Urinary bladder (tissue), 4 donors: ENCODE results near the gene TRIM67. TPM values are rescaled to one million over a fixed set of nuclear protein-coding genes. Genes with fewer than 3 reads are reported as not detected.
"Not testable (repeated sequence)": the region's sequence is repeated elsewhere in the genome, so short reads cannot be mapped to it uniquely, and the experiment has no call there.

Experiments used
- DNase-seq: peaks from one replicate; pipeline ENCODE4 v3.0.0-alpha.2; 2015; ENCODE audit errors: extremely low spot score
- H3K27ac ChIP-seq: one replicate; pipeline ENCODE4 v1.5.1; 2013; ENCODE audit warnings: low read depth, mild to moderate bottlenecking, moderate library complexity
- H3K36me3 ChIP-seq: one replicate; pipeline ENCODE4 v1.6.1; 2013; ENCODE audit warnings: mild to moderate bottlenecking, moderate library complexity; ENCODE audit not compliant: insufficient read depth
- H3K4me1 ChIP-seq: one replicate; pipeline ENCODE4 v1.6.1; 2013; ENCODE audit warnings: mild to moderate bottlenecking, moderate library complexity; ENCODE audit not compliant: insufficient read depth
- H3K4me3 ChIP-seq: one replicate; pipeline ENCODE4 v1.5.1; 2013; ENCODE audit warnings: low read depth, low read length
- WGBS: extraction: QIAGEN DNeasy Blood & Tissue Kit; methylation state at CpG from one replicate; pipeline ENCODE4 v1.1.7; 2013; 5-methylcytosine and 5-hydroxymethylcytosine counted together
- polyA plus RNA-seq: library from polyadenylated mRNA; stranded (reverse); fragments of 200-250 nt; gene quantifications from one replicate; pipeline ENCODE4 v1.2.3, GENCODE V29; 2013
- total RNA-seq: library from RNA; depleted of rRNA; stranded (reverse); fragments of >200 nt; gene quantifications from one replicate; pipeline ENCODE4 v1.2.3, GENCODE V29; 2014
- donor health status: healthy with polysubstance abuse.
- donor health status: healthy.

TRIM67 gene
- total and polyA plus RNA-seq, 2 donors: 0.08 to 0.42 TPM

GRCh38 chr1:231212301-231212700, 50.4 kb downstream of the TRIM67 start:
- H3K36me3 ChIP-seq, H3K4me1 ChIP-seq, H3K27ac ChIP-seq, DNase-seq, H3K4me3 ChIP-seq: not testable (repeated sequence)
- WGBS: 49% methylated on average over 5 of the region's 5 CpGs

DNA sequence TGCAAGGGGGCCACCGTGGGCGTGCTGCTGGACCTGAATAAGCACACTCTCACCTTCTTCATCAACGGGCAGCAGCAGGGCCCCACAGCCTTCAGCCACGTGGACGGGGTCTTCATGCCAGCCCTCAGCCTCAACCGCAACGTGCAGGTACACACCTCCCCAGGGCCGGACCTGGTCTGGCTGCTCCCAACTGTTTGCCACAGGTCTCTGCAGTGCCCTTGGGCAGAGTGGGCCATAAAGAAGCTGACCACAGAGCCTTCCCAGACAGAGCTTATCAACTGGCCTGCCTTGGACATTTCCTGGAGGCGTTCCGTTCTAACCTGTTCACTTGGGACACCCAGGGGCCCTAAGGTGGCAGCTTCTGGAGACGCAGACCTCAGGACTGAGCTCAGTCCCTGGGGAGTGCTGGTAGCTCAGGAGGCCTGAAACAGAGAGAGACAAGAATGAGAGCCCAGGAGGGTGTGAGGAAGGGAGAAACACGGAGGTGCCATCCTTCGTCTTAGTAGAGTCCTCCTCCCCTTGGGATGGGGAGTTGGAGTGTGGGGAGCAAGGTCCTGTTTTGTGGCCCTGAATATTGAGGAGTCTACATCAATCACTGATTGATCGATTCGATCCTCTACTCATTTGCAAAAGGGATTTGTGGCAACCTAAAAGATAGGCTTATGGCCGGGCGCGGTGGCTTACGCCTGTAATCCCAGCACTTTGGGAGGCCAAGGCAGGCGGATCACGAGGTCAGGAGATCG, 52.1 kb downstream of the TRIM67 start:
- H3K4me1 ChIP-seq: no peaks in the 10 kb centered on the region
- DNase-seq: no peak
- H3K36me3 ChIP-seq: no peaks in the 10 kb centered on the region
- no peak overlapping the region for H3K27ac ChIP-seq
- 90% methylated on average over 22 of the region's 22 CpGs for WGBS
- no peak overlapping the region for H3K4me3 ChIP-seq

DNA sequence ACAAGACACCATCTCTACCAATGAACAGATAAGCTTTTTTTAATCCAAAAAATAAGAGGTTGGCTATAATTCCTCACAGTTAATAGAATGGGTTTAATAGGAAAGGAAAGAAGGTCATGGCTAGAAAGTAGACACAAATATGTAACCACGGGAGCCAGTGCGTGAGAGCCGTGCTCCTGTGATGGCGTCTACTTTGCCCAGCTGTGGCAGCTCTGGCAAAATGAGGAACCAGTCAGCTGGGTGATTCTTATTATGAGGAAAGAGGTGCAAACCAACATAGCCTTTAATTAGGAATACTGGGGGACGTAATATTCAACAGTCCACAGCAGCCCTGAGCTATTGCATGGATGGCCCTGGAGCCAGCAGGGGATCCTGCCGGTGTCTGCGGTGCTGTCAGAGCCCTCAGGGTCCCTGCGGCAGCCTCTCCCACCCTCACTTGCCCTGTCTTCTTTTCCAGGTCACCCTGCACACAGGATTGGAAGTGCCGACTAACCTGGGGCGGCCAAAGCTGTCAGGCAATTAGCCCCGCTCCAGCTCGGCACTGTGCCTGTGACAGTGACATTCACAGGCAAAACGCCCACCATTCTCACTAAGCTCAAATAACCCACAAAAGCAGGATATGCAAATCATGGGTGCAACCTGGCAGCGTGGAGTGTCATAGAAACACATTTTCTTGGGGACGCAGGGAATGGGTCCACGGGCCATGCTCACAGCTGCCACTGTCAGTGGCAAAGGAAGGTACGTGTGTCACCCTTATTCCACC, 53.2 kb downstream of the TRIM67 start:
- Histone ChIP-seq H3K36me3 (no peaks in the 10 kb centered on the region), H3K4me3 (no peak overlapping the region), H3K27ac (no peak overlapping the region), H3K4me1 (no peaks in the 10 kb centered on the region)
- DNase-seq: no peak
- 71% methylated on average over 17 of the region's 17 CpGs for WGBS

- Histone ChIP-seq H3K36me3 (no peaks in the 10 kb centered on the region), H3K4me3 (no peak overlapping the region), H3K4me1 (no peaks in the 10 kb centered on the region), H3K27ac (no peak overlapping the region)
- DNase-seq: no peak
- 76% methylated on average over 10 of the region's 10 CpGs for WGBS
Observed at GRCh38 chr1:231215681-231216385, 54.0 kb downstream of the TRIM67 start.

DNA sequence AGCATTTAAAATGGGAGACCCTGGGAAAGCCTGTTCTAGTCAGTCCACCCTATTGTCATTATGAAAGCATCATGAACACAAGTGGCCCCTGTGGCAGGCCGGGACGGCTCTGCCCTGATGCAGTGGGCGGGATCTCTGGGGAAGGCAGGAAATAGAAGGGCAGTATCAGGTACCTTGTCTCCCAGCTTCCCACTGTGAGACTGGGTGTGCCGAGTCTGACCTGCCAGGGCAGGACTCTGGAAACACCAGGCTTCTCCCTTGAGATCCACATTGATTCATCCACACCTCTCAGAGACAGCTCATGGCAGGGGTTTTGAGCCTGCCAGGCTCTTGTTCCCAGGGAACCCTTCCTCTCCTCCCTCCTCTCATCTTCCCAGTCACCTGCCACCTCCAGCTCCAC, 54.6 kb downstream of the TRIM67 start:
- no peak overlapping the region for H3K4me3 ChIP-seq
- WGBS: 35% methylated on average over 4 of the region's 4 CpGs

DNA sequence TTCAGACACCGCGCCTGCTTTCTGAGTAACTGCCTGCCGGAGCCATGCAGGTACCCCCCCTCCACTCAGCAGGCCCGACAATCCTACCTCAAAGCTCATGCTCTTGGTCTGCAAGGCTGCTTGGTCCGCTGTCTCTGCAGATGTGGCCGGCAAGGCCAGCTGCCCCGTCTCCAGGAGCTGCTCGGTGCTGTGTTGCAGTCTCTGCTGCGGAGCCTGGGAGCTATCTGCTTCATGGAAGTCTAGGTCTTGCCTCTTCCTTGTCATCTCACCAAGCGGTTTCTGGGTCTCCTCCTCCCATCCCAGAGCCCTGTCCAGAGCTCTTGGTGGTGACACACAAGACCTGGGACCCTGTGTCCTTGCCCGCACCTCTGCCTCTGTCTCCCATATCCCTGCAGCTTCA, 55.2 kb downstream of the TRIM67 start:
- no peak overlapping the region for H3K27ac ChIP-seq
- WGBS: 84% methylated on average over 11 of the region's 11 CpGs
- no peak overlapping the region for H3K4me3 ChIP-seq
- H3K36me3 ChIP-seq: no peaks in the 10 kb centered on the region
- no peak for DNase-seq
- no peaks in the 10 kb centered on the region for H3K4me1 ChIP-seq

More for the DNA sequence above, 54.6 kb downstream of the TRIM67 start:
- Histone ChIP-seq H3K27ac (no peak overlapping the region), H3K36me3 (no peaks in the 10 kb centered on the region), H3K4me1 (no peaks in the 10 kb centered on the region)
- no peak for DNase-seq

GRCh38 chr1:231218078-231218477, 56.2 kb downstream of the TRIM67 start:
- H3K27ac ChIP-seq: no peak overlapping the region
- H3K4me3 ChIP-seq: no peak overlapping the region
- 64% methylated on average over 6 of the region's 6 CpGs for WGBS
- no peaks in the 10 kb centered on the region for H3K4me1 ChIP-seq
- DNase-seq: no peak
- no peaks in the 10 kb centered on the region for H3K36me3 ChIP-seq

DNA sequence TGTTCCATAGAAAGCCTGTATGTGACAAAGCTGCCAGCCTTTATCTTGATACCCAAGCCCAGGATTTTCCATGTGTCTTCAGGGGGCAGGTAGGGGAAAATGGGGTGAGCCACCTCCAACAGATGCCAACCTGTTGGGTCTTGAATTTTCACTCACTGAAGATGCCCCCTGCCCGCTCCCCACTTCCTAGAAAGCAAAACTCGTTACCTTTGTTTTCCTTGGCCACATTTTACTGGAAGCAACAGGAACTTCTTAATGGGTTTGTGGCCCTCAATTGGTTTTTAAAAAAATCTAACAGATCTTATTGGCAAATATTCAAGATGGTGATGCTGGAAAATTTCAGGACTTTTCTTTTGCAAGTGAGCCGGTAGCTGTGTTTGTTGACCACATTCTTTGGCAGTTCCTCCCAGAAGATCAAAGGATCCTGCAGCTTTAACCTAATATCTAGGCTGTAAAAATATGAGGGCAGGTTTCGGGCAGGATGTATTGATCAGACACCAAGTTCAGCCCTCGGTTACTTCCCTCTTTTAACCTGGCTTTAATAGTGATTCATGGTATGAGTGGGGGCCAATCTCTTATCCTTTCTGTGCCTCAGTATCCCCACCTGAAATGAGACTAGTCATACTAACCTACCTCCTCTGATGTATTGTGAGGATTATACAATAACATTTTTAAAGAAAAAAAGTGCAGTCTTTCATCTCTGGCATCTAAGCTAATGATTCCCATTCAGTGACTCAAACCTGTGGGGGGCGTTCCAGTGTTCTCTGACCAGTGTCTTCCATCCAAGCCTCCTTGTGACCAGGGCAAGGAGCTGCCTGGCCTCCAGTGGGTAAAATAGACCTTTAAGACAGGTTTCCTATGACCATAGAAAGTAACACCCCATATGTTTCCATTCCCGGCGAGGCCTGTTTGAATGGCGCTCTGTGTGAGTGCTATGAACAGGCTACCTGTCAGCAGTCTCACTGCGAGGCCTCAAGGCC, 57.9 kb downstream of the TRIM67 start:
- Histone ChIP-seq H3K4me3 (no peak overlapping the region), H3K4me1 (no peaks in the 10 kb centered on the region), H3K36me3 (no peaks in the 10 kb centered on the region), H3K27ac (no peak overlapping the region)
- WGBS: 77% methylated on average over 10 of the region's 10 CpGs
- no peak for DNase-seq

- 83% methylated on average over 11 of the region's 11 CpGs for WGBS
- no peak for DNase-seq
- no peak overlapping the region for H3K27ac ChIP-seq
- no peaks in the 10 kb centered on the region for H3K36me3 ChIP-seq
- H3K4me3 ChIP-seq: no peak overlapping the region
- no peaks in the 10 kb centered on the region for H3K4me1 ChIP-seq
Observed at GRCh38 chr1:231220801-231221200, 58.9 kb downstream of the TRIM67 start.

- Histone ChIP-seq H3K36me3 (peaks cover 4% of the 10 kb centered on the region), H3K4me3 (no peak overlapping the region), H3K27ac (no peak overlapping the region), H3K4me1 (no peaks in the 10 kb centered on the region)
- WGBS: 96% methylated on average over 7 of the region's 7 CpGs
- no peak for DNase-seq
Observed at GRCh38 chr1:231226156-231226555, 64.3 kb downstream of the TRIM67 start.

DNA sequence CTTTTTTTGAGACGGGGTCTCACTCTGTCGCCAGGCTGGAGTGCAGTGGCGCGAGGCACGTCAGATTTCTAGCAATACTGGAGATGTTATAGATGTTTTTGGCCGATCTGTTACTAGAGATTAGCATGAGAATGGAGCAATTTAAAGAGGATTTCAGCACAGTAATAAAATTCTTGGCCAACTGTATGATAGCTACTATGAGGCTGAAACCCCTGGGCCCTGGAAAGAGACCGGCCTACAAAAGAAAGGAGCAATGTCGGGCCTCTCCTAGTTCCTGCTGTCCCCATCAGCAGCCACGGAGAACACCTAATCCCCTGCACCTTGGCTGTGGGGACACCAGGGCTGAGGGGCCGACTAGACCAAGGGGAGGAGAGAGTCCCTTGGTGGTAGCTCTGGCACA, 69.7 kb downstream of the TRIM67 start:
- H3K27ac ChIP-seq: no peak overlapping the region
- 74% methylated on average over 10 of the region's 10 CpGs for WGBS
- no peaks in the 10 kb centered on the region for H3K4me1 ChIP-seq
- DNase-seq: no peak
- H3K4me3 ChIP-seq: no peak overlapping the region
- H3K36me3 ChIP-seq: no peaks in the 10 kb centered on the region

DNA sequence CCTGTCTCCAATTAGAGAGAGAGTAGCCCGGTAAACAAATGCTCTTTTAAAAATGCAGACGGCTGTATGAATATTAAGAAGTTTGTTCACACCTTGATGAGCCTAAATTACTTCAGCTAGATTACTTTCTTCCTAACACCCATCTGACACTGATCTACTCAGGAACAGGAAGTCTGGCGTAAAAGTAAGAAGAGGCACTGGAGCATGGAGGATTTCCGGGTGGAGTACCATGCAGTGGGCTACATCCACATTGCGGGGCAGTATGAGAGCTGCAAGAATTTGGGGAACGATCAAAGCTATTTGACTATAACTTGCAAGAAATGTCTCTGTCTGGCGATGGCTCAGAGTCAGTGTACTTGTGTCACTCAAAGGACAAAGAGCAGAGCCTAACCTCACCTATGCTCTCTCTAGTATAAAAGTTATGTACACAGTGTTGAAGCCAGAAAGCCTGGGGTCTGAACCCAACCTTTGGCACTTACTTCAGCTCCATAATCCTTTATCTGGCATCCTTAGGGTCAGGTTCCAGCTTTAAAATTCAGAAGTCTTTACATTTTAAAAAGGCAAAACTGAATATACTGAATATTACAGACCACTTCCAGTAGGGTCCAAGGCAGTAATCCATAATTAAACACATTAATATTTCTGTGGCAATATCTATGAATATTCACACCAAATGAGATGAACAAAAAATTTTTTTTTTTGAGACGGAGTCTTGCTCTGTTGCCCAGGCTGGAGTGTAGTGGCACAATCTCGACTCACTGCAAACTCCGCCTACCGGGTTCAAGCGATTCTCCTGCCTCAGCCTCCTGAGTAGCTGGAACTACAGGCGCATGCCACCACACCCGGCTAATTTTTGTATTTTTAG, 71.2 kb downstream of the TRIM67 start:
- H3K27ac ChIP-seq: no peak overlapping the region
- no peak for DNase-seq
- no peaks in the 10 kb centered on the region for H3K4me1 ChIP-seq
- peaks cover 3% of the 10 kb centered on the region for H3K36me3 ChIP-seq
- H3K4me3 ChIP-seq: no peak overlapping the region
- WGBS: 93% methylated on average over 14 of the region's 14 CpGs
